HG03432 (cell line): ENCODE results near the gene DNAJB14.
"Not testable (repeated sequence)": the region's sequence is repeated elsewhere in the genome, so short reads cannot be mapped to it uniquely, and the experiment has no call there.

ENCODE experiments used
- ATAC-seq: cut with Tn5 transposase; IDR thresholded peaks from one replicate; pipeline ENCODE4 v1.9.1; 2021; ENCODE audit warnings: mild to moderate bottlenecking, moderate library complexity; ENCODE audit not compliant: unreplicated experiment

DNAJB14 gene

GRCh38 chr4:99946356-99947189 is at the start of gene DNAJB14:
DNAJB14 (minus strand) TSS chr4:99946618; CDS start chr4:99946571, 47 bp downstream.
- peak; percentile 52 for ATAC-seq

- no peak for ATAC-seq
These were observed 45.3 kb upstream of the DNAJB14 start for GRCh38 chr4:99991741-99992140.

- no peak for ATAC-seq
These were observed 41.3 kb upstream of the DNAJB14 start for GRCh38 chr4:99987681-99988080.

- ATAC-seq: peak; percentile 64
These were observed 40.4 kb upstream of the DNAJB14 start for GRCh38 chr4:99986792-99987191.

GRCh38 chr4:99983289-99983943 is 37.0 kb upstream of the DNAJB14 start:
- peak; percentile 46 for ATAC-seq

- ATAC-seq: no peak
These were observed 33.5 kb upstream of the DNAJB14 start for GRCh38 chr4:99979872-99980271.

GRCh38 chr4:99971453-99972111 is 25.2 kb upstream of the DNAJB14 start:
- ATAC-seq: no peak

GRCh38 chr4:99968330-99968729 is 21.9 kb upstream of the DNAJB14 start:
- ATAC-seq: no peak

- no peak for ATAC-seq
These were observed 20.3 kb upstream of the DNAJB14 start for GRCh38 chr4:99966692-99967091.

GRCh38 chr4:99965674-99966350 is 19.4 kb upstream of the DNAJB14 start:
- ATAC-seq: no peak

GRCh38 chr4:99965173-99965572 is 18.8 kb upstream of the DNAJB14 start:
- no peak for ATAC-seq

GRCh38 chr4:99961711-99962110 is 15.3 kb upstream of the DNAJB14 start:
- ATAC-seq: no peak

GRCh38 chr4:99960648-99961047 is 14.2 kb upstream of the DNAJB14 start:
- no peak for ATAC-seq

GRCh38 chr4:99958207-99958606 is 11.8 kb upstream of the DNAJB14 start:
- not testable (repeated sequence) for ATAC-seq

- ATAC-seq: no peak
These were observed 4.5 kb upstream of the DNAJB14 start for GRCh38 chr4:99950913-99951254.

GRCh38 chr4:99949999-99950912 is 3.8 kb upstream of the DNAJB14 start, which contains the start of gene H2AZ1:
H2AZ1 (minus strand) TSS chr4:99950275; CDS start chr4:99950170, 105 bp downstream.
- ATAC-seq: peak; percentile 67

GRCh38 chr4:99949034-99949998 is 2.9 kb upstream of the DNAJB14 start:
- ATAC-seq: peak; percentile 26

GRCh38 chr4:99947608-99948007 is 1.2 kb upstream of the DNAJB14 start:
- ATAC-seq: no peak

GRCh38 chr4:99947190-99947578 is 766 bp upstream of the DNAJB14 start:
- ATAC-seq: no peak
